HG03097 (cell line): ENCODE results near the gene NRP1.
"Not testable (repeated sequence)": the region's sequence is repeated elsewhere in the genome, so short reads cannot be mapped to it uniquely, and the experiment has no call there.

Experiments used
- ATAC-seq: cut with Tn5 transposase; IDR thresholded peaks from one replicate; pipeline ENCODE4 v1.9.1; 2021; ENCODE audit not compliant: unreplicated experiment, low FRiP score

The NRP1 gene

GRCh38 chr10:33157103-33157502, 177.4 kb downstream of the NRP1 start:
- no peak for ATAC-seq

GRCh38 chr10:33155720-33156638, 178.5 kb downstream of the NRP1 start:
- ATAC-seq: peak; percentile 54

GRCh38 chr10:33154590-33154989, 179.9 kb downstream of the NRP1 start:
- no peak for ATAC-seq

- no peak for ATAC-seq
Measured at GRCh38 chr10:33153968-33154327, 180.5 kb downstream of the NRP1 start.

- no peak for ATAC-seq
Measured at GRCh38 chr10:33153251-33153967, 181.1 kb downstream of the NRP1 start.

- ATAC-seq: no peak
Measured at GRCh38 chr10:33152750-33153149, 181.7 kb downstream of the NRP1 start.

GRCh38 chr10:33152146-33152545, 182.3 kb downstream of the NRP1 start:
- ATAC-seq: no peak

- ATAC-seq: no peak
Measured at GRCh38 chr10:33151344-33151864, 183.1 kb downstream of the NRP1 start.

- no peak for ATAC-seq
Measured at GRCh38 chr10:33150889-33151288, 183.6 kb downstream of the NRP1 start.

GRCh38 chr10:33150146-33150545, 184.3 kb downstream of the NRP1 start:
- no peak for ATAC-seq

GRCh38 chr10:33147013-33147310, 187.5 kb downstream of the NRP1 start:
- no peak for ATAC-seq

GRCh38 chr10:33146189-33147012, 188.1 kb downstream of the NRP1 start:
- ATAC-seq: no peak

GRCh38 chr10:33145451-33146188, 188.8 kb downstream of the NRP1 start:
- ATAC-seq: no peak

- ATAC-seq: no peak
Measured at GRCh38 chr10:33143160-33143728, 191.2 kb downstream of the NRP1 start.

GRCh38 chr10:33142295-33142694, 192.2 kb downstream of the NRP1 start:
- ATAC-seq: no peak

- ATAC-seq: no peak
Measured at GRCh38 chr10:33141251-33141650, 193.2 kb downstream of the NRP1 start.

GRCh38 chr10:33139181-33139646, 195.3 kb downstream of the NRP1 start:
- no peak for ATAC-seq

GRCh38 chr10:33138686-33139085, 195.8 kb downstream of the NRP1 start:
- ATAC-seq: not testable (repeated sequence)

- ATAC-seq: no peak
Measured at GRCh38 chr10:33137356-33138005, 197.0 kb downstream of the NRP1 start.
